Retina (tissue), 1 donor: ENCODE data around the gene CDC42BPG.

ENCODE experiments used
- DNase-seq: peaks from one replicate; pipeline ENCODE4 v3.0.0-alpha.2; 2016

CDC42BPG gene

DNA sequence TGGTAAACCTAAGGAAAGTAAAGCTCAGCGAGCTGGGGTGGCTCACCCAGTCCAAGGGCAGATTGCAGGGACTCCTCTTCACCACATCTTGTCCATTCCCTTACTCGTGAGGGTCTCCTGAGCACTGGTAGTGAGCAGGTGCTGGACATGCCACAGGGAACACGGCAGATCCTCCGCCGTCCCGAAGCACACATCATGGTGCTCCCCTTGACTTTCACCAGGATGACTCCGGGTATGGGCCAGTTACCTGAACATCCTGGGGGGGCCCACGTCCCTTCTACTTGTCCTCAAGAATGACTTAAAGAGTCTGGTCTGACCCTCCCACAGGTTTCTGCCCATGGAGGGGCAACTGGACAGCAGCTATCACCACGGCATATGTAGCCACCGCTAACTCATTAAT, 58.1 kb downstream of the CDC42BPG start:
- no peak for DNase-seq

DNA sequence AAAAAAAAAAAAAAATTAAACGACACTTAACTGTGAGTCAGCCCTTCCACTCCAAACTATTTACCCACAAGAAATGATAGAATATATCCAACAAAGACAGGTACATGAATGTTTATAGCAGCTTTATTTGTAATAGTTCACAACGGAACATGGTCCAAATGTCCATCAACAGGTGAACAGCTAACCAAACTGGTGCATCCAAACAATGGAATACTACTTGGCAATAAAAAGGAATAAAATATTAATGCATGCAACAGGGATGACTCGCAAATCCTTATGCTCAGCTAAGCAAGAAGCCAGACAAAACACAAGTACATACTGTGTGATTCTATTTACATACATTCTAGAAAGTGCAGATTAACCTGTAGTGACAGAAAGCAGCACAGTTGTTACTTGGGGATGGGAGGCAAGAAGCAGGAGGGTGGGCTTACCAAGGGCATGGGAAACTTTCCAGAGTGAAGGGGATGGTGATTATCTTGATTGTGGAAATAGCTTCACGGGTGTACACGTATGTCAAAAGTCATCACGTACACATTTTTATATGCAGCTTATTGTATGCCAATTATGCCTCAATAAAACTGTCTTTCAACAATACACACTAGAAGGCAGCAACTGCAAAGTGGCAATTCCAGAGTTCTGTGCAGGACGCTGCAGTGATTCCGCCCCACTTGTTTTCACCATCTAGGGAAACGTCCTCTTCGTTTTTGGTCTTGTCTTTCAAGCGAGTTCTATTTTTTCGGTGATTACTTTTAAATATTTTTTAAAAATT, 59.5 kb downstream of the CDC42BPG start:
- DNase-seq: no peak

DNA sequence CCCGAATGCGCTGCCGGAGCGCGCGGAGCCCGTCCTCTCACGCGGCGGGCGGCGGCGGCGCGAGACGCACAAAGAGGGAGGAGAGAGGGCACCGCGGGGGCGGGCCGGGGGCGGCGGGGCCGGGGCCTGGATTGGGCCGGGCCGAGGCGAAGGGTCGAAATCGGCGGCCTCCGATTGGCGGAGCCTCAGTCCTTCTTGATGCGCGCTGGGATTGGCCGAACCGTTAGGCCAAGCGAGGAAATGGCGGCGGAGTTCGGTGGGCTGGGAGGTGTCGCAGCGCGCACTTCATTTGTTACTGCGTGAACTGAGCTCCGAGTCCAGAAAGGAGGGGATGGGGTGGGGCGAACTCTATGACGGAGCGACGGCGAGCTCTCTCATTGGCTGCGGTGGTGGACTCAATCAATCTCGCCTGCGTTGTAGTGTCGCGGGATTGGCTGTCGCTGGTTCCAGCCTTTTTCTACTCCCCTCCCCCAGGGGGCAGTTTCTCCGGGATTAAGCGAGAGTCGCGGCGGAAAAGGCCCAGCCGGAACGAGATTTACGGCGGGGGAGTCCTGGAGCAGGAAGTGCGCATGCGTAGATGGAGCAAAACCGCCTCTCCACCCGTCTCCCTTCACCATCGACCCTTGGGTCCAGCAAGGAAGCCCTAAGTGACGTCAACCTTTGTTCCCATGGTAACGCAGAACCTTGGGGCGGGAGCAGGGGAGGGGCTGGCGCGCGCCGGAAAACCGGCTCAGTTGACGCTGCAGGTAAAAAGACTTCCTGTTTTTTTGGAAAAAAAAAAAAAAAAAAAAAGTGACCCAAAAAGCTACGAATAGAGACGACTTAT, 65.8 kb downstream of the CDC42BPG start, which contains the start of gene SF1:
TSS of gene SF1 (minus strand) at position 70 of the 826 bp plus-strand sequence. CDS start 150 bp downstream, outside the sequence.
- DNase-seq: peak; percentile 99

DNA sequence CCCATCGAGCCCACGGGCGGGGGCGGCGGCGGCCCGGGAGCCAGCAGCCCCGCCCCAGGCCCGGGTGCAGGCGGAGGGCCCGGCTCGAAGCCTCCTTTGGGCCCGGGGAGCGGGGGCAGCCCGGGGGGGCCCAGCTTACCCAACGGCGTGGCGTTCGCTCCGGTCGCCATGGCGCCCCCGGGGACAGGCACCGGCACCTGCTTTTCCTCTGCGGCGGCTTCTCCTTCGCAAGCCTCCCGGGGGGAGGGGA, 66.3 kb downstream of the CDC42BPG start:
- no peak for DNase-seq

DNA sequence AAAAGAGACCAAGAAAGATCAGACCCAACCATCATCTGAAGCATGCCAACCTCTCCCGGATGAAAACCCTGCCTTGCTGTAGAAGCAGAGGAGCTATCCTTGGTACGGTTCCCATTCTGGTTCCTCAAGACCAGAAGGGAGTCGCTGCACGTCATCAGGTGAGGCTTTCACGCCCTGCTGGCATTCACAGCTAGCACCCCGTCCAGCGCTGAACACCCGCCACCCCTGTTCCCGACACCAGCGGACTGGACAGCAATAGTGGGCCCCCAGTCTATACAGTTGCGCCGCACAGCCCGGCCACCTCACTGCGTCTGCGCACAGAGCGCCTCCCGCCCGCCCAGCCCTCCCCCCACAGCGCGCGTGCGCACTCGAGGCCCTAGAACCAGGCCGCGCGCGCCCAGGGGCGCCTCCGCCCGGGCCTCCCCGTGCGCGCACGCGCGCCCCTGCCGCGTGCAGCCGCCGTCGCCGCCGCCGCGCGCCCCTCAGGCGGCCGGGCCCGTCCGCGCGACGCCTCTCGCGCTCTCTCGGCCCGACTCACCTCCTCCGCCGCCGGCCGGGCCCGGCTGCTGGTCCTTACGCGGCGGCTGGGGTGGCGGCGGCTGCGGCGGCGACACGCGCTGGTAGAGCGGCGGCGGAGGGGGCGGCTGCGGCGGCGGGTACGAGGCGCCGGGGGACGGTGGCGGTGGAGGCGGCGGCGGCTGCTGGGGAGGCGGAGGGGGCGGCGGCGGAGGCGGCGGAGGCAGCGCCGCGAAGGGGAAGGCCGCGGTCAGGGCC, 66.8 kb downstream of the CDC42BPG start:
- DNase-seq: peak; percentile 80

DNA sequence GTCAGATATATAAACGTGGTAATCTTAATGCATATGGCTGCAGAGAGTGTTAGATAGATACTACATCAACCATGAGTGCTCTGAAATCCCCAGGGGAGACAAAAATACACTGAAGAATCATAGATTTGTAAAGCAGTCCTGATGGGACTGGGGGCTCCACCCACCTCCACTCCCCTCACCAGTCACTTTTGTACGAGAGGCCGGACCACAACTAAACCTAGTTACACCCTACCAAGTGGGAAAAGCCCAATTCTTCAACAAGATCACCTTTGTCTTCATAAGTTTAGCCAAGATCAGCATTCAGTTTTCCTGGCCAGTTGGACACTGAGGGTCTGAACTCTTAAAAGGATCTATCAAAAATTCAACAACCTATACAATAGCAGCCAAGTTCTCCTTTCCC, 67.6 kb downstream of the CDC42BPG start:
- DNase-seq: no peak

DNA sequence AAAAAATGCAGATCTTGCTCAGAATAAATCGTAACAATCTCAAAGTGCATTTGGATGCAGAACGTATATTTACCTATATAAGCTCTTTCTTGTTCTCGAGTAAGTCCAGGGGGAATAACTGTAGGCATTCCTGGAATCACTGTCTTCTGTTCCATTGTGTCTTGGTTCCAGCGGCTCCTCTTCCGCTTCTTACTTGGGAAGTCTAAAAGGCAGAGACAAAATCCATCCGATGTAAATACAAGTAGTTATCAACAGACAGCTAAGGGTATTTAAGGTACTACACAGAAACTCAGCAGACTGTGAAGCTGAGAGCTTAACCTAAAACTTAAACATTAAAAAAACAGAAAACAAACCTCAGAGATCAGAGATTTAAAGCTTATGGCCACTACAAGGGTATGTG, 68.0 kb downstream of the CDC42BPG start:
- DNase-seq: no peak

DNA sequence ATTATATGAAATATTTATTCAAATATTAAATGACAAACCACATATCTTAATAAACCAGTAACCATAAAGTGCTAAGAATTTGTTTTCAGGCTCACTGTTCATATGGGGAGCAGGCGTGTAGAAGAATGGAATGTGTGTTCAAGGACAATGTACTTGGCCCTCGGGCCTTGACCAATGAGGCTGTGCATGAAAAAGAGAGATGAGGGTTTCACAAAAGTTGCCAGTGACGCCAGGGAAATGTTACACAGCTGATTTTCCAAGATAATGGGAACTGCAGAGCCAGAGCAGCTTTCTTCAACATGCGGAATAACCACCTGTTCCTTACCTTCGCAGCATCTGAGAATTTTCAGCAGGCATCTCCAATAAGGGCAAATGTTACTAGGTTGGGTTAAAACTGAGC, 70.3 kb downstream of the CDC42BPG start:
- DNase-seq: no peak
